GM04503 (cell line): ENCODE results near the gene MORN5.

ENCODE experiments used
- DNase-seq: peaks from one replicate; pipeline ENCODE4 v3.0.0-alpha.2; 2012; ENCODE audit warnings: low read depth

The MORN5 gene

DNA sequence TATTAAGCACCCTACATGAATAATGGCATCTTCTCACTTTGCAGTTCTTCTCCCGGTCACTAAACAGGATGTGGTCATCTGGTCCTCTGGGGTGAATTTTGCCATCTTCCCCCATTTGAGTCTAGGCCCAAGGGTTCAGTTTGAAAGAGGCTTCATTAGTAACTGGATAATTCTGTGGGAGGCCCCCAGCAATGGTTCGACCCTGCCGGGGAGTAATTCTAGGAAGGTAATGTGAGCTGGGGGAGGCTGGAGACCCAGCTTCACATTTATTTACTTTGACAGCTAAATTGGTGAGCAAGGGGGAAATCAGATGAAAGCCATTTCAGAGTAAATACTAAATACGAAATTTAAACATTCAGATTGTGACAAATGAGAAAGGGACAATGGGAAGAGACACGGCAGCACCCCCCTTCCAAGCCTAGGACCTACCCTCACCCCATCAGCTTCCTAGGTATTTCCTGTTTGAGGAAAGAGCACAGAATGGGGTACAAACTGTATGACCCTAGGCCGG lies 73.1 kb downstream of the MORN5 start:
- DNase-seq = no peak

DNA sequence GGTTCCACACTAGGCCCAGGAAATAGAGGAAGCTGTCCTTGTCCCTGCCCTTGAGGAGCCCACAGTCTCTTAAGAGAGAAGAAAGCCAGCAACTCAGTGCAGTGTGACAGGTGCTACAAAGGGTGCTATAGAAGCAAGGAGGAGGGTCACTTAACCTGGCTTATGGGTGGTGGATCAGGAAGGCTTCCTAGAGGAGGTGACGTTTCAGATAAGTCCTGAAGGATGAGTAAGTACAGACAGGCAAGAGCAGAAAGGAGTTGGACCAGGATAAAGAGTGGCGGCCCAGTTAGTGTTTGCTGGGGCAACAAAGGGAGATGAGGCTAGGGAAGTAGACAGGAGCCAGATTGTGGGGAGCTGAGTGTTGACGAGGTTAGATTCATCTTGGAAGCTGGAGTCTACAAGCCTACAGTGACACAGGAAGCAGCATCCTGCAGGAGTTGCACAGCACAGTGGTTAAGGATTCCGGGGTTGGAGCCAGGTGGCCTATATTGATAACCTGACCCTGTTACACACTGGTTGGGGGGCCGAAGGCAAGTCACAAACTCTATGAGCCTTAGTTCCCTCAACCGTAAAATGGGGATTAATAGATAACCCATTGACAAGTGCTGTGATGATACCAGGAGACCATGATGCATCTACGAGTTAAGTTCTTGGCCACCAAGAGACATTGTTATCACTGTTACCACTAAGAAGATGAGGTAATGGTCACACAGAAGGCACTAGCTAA lies 74.5 kb downstream of the MORN5 start:
- no peak for DNase-seq

DNA sequence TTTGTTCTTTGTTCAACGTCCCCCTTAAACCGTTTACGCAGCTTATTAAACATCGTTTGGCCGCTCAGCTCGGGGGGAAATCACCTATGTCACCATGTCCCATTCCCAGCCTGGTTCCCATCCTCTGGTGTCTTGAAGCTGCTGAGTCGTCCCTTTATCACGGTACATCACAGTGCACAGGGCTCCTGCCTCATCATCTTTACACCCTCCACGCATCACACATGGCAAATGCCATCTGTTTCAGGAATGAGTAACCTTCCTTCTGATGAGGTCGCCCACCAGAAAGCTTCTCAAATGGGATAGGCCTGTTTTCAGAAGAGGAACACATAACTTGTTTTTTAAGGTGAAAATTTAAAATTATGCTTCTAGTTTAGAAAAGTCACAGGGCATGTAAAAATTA lies 77.0 kb downstream of the MORN5 start:
- no peak for DNase-seq

- no peak for DNase-seq
Measured at GRCh38 chr9:122239722-122240121, 80.0 kb downstream of the MORN5 start.

DNA sequence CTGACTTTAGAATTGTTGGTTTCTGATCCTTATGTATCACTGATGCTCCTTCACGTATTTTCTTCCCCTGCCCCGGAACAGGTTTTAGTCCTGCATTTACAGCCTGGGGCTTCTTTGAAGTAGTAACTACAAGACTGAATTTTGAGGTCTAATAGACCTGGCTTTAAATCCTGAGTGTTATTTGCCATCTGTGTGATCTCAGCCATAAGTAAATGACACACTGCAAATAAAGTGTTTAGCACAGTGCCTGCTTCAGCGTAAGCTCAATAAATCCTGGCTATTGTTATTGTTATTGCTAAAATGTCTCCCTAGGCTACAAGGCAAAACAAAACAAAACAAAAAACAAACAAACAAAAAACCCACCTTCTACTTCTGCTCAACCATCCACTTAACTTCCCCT lies 84.6 kb downstream of the MORN5 start:
- DNase-seq = no peak

- no peak for DNase-seq
Measured at GRCh38 chr9:122246666-122247065, 87.0 kb downstream of the MORN5 start.

DNA sequence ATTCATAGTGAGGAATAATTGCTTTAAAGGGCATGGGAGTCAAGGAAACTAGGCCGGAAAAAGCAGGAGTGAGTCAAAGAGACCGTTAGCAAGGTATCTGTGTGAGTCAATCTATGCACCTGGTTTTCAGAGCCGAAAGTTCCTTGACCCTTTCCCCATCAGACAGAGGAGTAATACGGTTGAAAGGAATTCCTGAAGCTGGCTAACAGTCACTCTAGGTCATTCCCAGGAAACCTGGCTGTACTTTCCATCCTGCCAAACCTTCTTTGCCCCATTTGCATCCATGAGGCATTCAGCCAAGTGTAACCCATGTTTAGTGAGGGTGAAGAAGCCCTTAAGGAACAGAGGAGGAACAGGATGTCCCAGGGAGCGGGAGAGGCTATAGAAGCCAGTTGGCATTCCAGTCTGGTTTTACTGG lies 88.7 kb downstream of the MORN5 start:
- no peak for DNase-seq
